ENCODE measurements around the gene TTC22. TPM values are rescaled to one million over a fixed set of nuclear protein-coding genes. Genes with fewer than 3 reads are reported as not detected.
"Not testable (repeated sequence)": the region's sequence is repeated elsewhere in the genome, so short reads cannot be mapped to it uniquely, and the experiment has no call there.

Gene TTC22
- total RNA-seq, 3 donors from 2014 or later, result 51.6 to 122 (median 70.8) TPM

GRCh38 chr1:54777431-54777830, 23.7 kb downstream of the TTC22 start:
- DNase-seq (no peak), ATAC-seq (no peak)
- Histone ChIP-seq H3K4me3 (no peak overlapping the region), H3K36me3 (ENCODE audit: low read depth) (no peaks in the 10 kb centered on the region), H3K4me1 (ENCODE audit: low read depth) (peaks cover 20% of the 10 kb centered on the region), H3K9me3 (no peaks in the 10 kb centered on the region)
- no peak for TF ChIP-seq CTCF (IDR thresholded peaks at IDR 0.05)
- intact Hi-C loops (cut with DNase I, micrococcal nuclease), result no loop called here

GRCh38 chr1:54777011-54777410, 24.1 kb downstream of the TTC22 start:
- H3K4me1 ChIP-seq (ENCODE audit: low read depth), result peaks cover 20% of the 10 kb centered on the region
- DNase-seq (no peak), ATAC-seq (no peak)
- no peak overlapping the region for H3K4me3 ChIP-seq
- intact Hi-C loops (cut with DNase I, micrococcal nuclease), result no loop called here
- TF ChIP-seq CTCF (IDR thresholded peaks at IDR 0.05), result no peak
- H3K9me3 ChIP-seq, result no peaks in the 10 kb centered on the region
- H3K36me3 ChIP-seq (ENCODE audit: low read depth), result no peaks in the 10 kb centered on the region

- H3K9me3 ChIP-seq; intact Hi-C loops (cut with DNase I, micrococcal nuclease); H3K36me3 ChIP-seq (ENCODE audit: low read depth); H3K4me3 ChIP-seq: not testable (repeated sequence)
- DNase-seq (peak; percentile 81 to 84 (median 84)), ATAC-seq (peak; percentile 85)
- peaks cover 20% of the 10 kb centered on the region for H3K4me1 ChIP-seq (ENCODE audit: low read depth)
These were observed 25.0 kb downstream of the TTC22 start for GRCh38 chr1:54775828-54776721.

- TF ChIP-seq CTCF (IDR thresholded peaks at IDR 0.05), result no peak
- Histone ChIP-seq H3K4me3 (no peak overlapping the region), H3K9me3 (no peaks in the 10 kb centered on the region), H3K36me3 (ENCODE audit: low read depth) (no peaks in the 10 kb centered on the region), H3K4me1 (ENCODE audit: low read depth) (peaks cover 20% of the 10 kb centered on the region)
- ATAC-seq, result peak; percentile 29
- intact Hi-C loops (cut with DNase I, micrococcal nuclease), result no loop called here
- peak in 1 of 3 donors; percentile 29 for DNase-seq
These were observed 26.2 kb downstream of the TTC22 start for GRCh38 chr1:54774820-54775498.

- ATAC-seq (no peak), DNase-seq (no peak)
These were observed 28.2 kb downstream of the TTC22 start for GRCh38 chr1:54772951-54773350.

More at GRCh38 chr1:54772951-54773350, 28.2 kb downstream of the TTC22 start:
- intact Hi-C loops (cut with DNase I, micrococcal nuclease), result no loop called here
- H3K9me3 ChIP-seq, result no peaks in the 10 kb centered on the region
- H3K4me3 ChIP-seq, result no peak overlapping the region
- no peaks in the 10 kb centered on the region for H3K36me3 ChIP-seq (ENCODE audit: low read depth)
- TF ChIP-seq CTCF (IDR thresholded peaks at IDR 0.05), result no peak
- peaks cover 20% of the 10 kb centered on the region for H3K4me1 ChIP-seq (ENCODE audit: low read depth)
